GM23338 (cell line): Measurements from ENCODE around the gene DCTPP1. TPM values are rescaled to one million over a fixed set of nuclear protein-coding genes. Genes with fewer than 3 reads are reported as not detected.

Experiments
- ATAC-seq: fragments of 200-7000 bp; cut with Tn5 transposase; 3 replicates; pipeline ENCODE4 v1.9.1; 2020
- DNase-seq: peaks from one replicate; pipeline ENCODE4 v3.0.0-alpha.2; 2015; ENCODE audit warnings: low spot score
- H2AFZ ChIP-seq: fragments of 200-600 bp; sonication (generic); 2 replicates; pipeline ENCODE4 v1.8.0; 2016; ENCODE audit warnings: antibody characterized with exemption, mild to moderate bottlenecking, moderate library complexity
- H3F3A ChIP-seq: fragments of 200-600 bp; sonication (generic); replicated peaks from 2 replicates; pipeline ENCODE4 v1.8.0; 2017; ENCODE audit warnings: antibody characterized with exemption, mixed run types, low read depth
- H3K27ac ChIP-seq: fragments of 200-600 bp; sonication (generic); 2 replicates; pipeline ENCODE4 v1.6.1; 2016; ENCODE audit warnings: low read depth
- H3K27me3 ChIP-seq: fragments of 200-600 bp; sonication (generic); 2 replicates; pipeline ENCODE4 v1.8.0; 2016; ENCODE audit warnings: mild to moderate bottlenecking, mixed run types, moderate library complexity; ENCODE audit not compliant: insufficient read depth
- H3K36me3 ChIP-seq: fragments of 200-600 bp; sonication (generic); 2 replicates; pipeline ENCODE4 v1.8.0; 2016; ENCODE audit warnings: mild to moderate bottlenecking; ENCODE audit not compliant: insufficient read depth
- H3K4me1 ChIP-seq: fragments of 200-600 bp; sonication (generic); 2 replicates; pipeline ENCODE4 v1.8.0; 2016; ENCODE audit warnings: mild to moderate bottlenecking, moderate library complexity; ENCODE audit not compliant: insufficient read depth
- H3K4me2 ChIP-seq: fragments of 200-600 bp; sonication (generic); 2 replicates; pipeline ENCODE4 v1.7.1; 2017; ENCODE audit warnings: mixed run types
- H3K4me3 ChIP-seq: fragments of 200-600 bp; sonication (generic); 2 replicates; pipeline ENCODE4 v1.6.1; 2016; ENCODE audit warnings: mixed run types
- H3K79me2 ChIP-seq: fragments of 200-600 bp; sonication (generic); replicated peaks from 2 replicates; pipeline ENCODE4 v1.8.0; 2017; ENCODE audit warnings: mild to moderate bottlenecking; ENCODE audit not compliant: insufficient read depth
- H3K9me2 ChIP-seq: fragments of 200-600 bp; sonication (generic); 2 replicates; pipeline ENCODE4 v1.8.0; 2017; ENCODE audit not compliant: insufficient read depth
- H4K20me1 ChIP-seq: fragments of 200-600 bp; sonication (generic); replicated peaks from 2 replicates; pipeline ENCODE4 v1.8.0; 2017; ENCODE audit warnings: mild to moderate bottlenecking; ENCODE audit not compliant: insufficient read depth
- H3K27ac Mint-ChIP-seq: 2 replicates; pipeline ENCODE4 v1.8.0; 2020; ENCODE audit warnings: inconsistent platforms, mild to moderate bottlenecking, moderate library complexity, mixed read lengths
- H3K27me3 Mint-ChIP-seq: 3 replicates; pipeline ENCODE4 v1.8.0; 2022; ENCODE audit warnings: low read depth, mild to moderate bottlenecking, moderate library complexity, mixed read lengths, inconsistent platforms; ENCODE audit not compliant: insufficient read depth, poor library complexity
- H3K36me3 Mint-ChIP-seq: 3 replicates; pipeline ENCODE4 v1.8.0; 2021; ENCODE audit warnings: low read depth, mild to moderate bottlenecking, inconsistent platforms, moderate library complexity, mixed read lengths
- H3K4me1 Mint-ChIP-seq: 3 replicates; pipeline ENCODE4 v1.8.0; 2020; ENCODE audit warnings: mild to moderate bottlenecking, inconsistent platforms, mixed read lengths
- H3K4me3 Mint-ChIP-seq: 3 replicates; pipeline ENCODE4 v1.8.0; 2021; ENCODE audit warnings: moderate library complexity, mild to moderate bottlenecking, inconsistent platforms, mixed read lengths
- H3K9me3 Mint-ChIP-seq: 3 replicates; pipeline ENCODE4 v1.8.0; 2020; ENCODE audit warnings: moderate library complexity, mild to moderate bottlenecking, inconsistent platforms, mixed read lengths
- CREB1 ChIP-seq: fragments of 250-450 bp; sonication (Bioruptor Pico); IDR thresholded peaks from 2 replicates; pipeline ENCODE4 v1.5.0; 2020; ENCODE audit warnings: low read depth, mild to moderate bottlenecking, moderate library complexity
- EZH2 ChIP-seq: fragments of 200-600 bp; sonication (generic); IDR thresholded peaks from one replicate; pipeline ENCODE4 v1.8.0; 2017; ENCODE audit warnings: antibody characterized with exemption, mild to moderate bottlenecking, low read depth; ENCODE audit not compliant: unreplicated experiment
- EZH2phosphoT487 ChIP-seq: fragments of 200-600 bp; sonication (generic); IDR thresholded peaks from one replicate; pipeline ENCODE4 v1.8.1; 2018; ENCODE audit warnings: antibody characterized with exemption; ENCODE audit not compliant: unreplicated experiment
- POLR2AphosphoS5 ChIP-seq: IDR thresholded peaks from 2 replicates; pipeline ENCODE4 v1.6.1; 2016; ENCODE audit warnings: antibody characterized with exemption, low read depth
- REST ChIP-seq: IDR thresholded peaks from one replicate; pipeline ENCODE4 v1.6.1; 2018; ENCODE audit warnings: antibody characterized with exemption; ENCODE audit not compliant: unreplicated experiment
- STAT1 ChIP-seq: IDR thresholded peaks from one replicate; pipeline ENCODE4 v1.6.1; 2016; ENCODE audit warnings: antibody characterized with exemption; ENCODE audit not compliant: unreplicated experiment
- ZNF114 ChIP-seq: fragments of 250-450 bp; sonication (Bioruptor Pico); IDR thresholded peaks from 2 replicates; pipeline ENCODE4 v1.5.0; 2020; ENCODE audit warnings: mild to moderate bottlenecking, moderate library complexity
- ZNF331 ChIP-seq: fragments of 250-450 bp; sonication (Bioruptor Pico); IDR thresholded peaks from 2 replicates; pipeline ENCODE4 v1.5.0; 2020; ENCODE audit warnings: low read depth, mild to moderate bottlenecking, moderate library complexity
- ZNF462 ChIP-seq: fragments of 250-450 bp; sonication (Bioruptor Pico); IDR thresholded peaks from 2 replicates; pipeline ENCODE4 v1.5.0; 2020; ENCODE audit warnings: mild to moderate bottlenecking, moderate library complexity
- polyA plus RNA-seq: library from polyadenylated mRNA; unstranded; fragments of >200 nt; fragmentation: Nextera tagmentation; extraction: Ambion mirVana; gene quantifications from 2 replicates; pipeline ENCODE4 v1.2.1, GENCODE V29; 2016
- total RNA-seq: library from RNA; depleted of rRNA; stranded (reverse); fragments of >200 nt; shearing (Covaris generic); gene quantifications from 2 replicates; pipeline ENCODE4 v1.2.3, GENCODE V29; 2014

Gene DCTPP1
- total and polyA plus RNA-seq, 2 experiments from 2014 or later: 54.1 to 58.3 TPM

- no peak overlapping the region for H3K27ac Mint-ChIP-seq
- Histone ChIP-seq H3K79me2 (peaks cover 13% of the 10 kb centered on the region), H2AFZ (no peak overlapping the region), H3K4me1 (peaks cover 14% of the 10 kb centered on the region; the same call in 1 of the 2 replicates), H3K4me3 (peak overlapping the region; percentile 77), H3K9me2 (peaks cover 7% of the 10 kb centered on the region), H3K4me2 (peak overlapping the region; percentile 84), H3K27me3 (no peaks in the 10 kb centered on the region), H3K36me3 (no peaks in the 10 kb centered on the region), H4K20me1 (peaks cover 8% of the 10 kb centered on the region), H3K27ac (peak overlapping the region; percentile 74; the same call in 1 of the 2 replicates), H3F3A (peaks cover 6% of the 10 kb centered on the region; the same call in 1 of the 2 replicates)
- peaks cover 11% of the 10 kb centered on the region for H3K27me3 Mint-ChIP-seq
- H3K4me1 Mint-ChIP-seq: peaks cover 25% of the 10 kb centered on the region
- H3K9me3 Mint-ChIP-seq: peaks cover 19% of the 10 kb centered on the region; the same call in 2 of the 3 replicates
- H3K4me3 Mint-ChIP-seq: peak overlapping the region; percentile 74
- TF ChIP-seq REST (no peak), CREB1 (no peak), EZH2phosphoT487 (no peak), ZNF114 (CRISPR knock-in tag) (no peak), STAT1 (no peak), EZH2 (no peak), ZNF462 (CRISPR knock-in tag) (no peak), POLR2AphosphoS5 (no peak), ZNF331 (CRISPR knock-in tag) (no peak)
- H3K36me3 Mint-ChIP-seq: peaks cover 26% of the 10 kb centered on the region
- ATAC-seq (no peak), DNase-seq (no peak)
Measured at GRCh38 chr16:30444231-30445148, 14.7 kb upstream of the DCTPP1 start.
